IMR-90 (cell line): Measurements from ENCODE around the gene TENT5A. TPM values are rescaled to one million over a fixed set of nuclear protein-coding genes. Genes with fewer than 3 reads are reported as not detected.

Source experiments
- ATAC-seq: fragments of 200-7000 bp; cut with Tn5 transposase; 2 replicates; pipeline ENCODE4 v1.9.1; 2020; ENCODE audit warnings: low read depth, mild to moderate bottlenecking, moderate library complexity
- BruUV-seq: library from RNA; stranded (reverse); fragments of 400-500 nt; replicated peaks from 2 replicates; lab custom pipeline; 2021; lab: Mats Ljungman, UMichigan
- CTCF ChIA-PET: fragments of 300-600 bp; formaldehyde crosslinking; extraction: SDS; loops from one replicate; lab custom pipeline; 2021; ENCODE audit warnings: antibody characterized with exemption; lab: Yijun Ruan, JAX
- POLR2A ChIA-PET: fragments of 300-600 bp; sonication (Branson Sonifier 250); formaldehyde crosslinking; loops from one replicate; lab custom pipeline; 2022; ENCODE audit warnings: antibody characterized with exemption; ENCODE audit not compliant: unreplicated experiment; lab: Charles Lee
- DNase-seq: peaks from one replicate; pipeline ENCODE4 v3.0.0; 2013
- H2AFZ ChIP-seq: replicated peaks from 2 replicates; pipeline ENCODE3; 2013; ENCODE audit warnings: low read length, mild to moderate bottlenecking; ENCODE audit not compliant: poor library complexity
- H2AK5ac ChIP-seq: 2 replicates; pipeline ENCODE4 v1.6.1; 2013; ENCODE audit warnings: low read depth, low read length, inconsistent platforms
- H2AK9ac ChIP-seq: replicated peaks from 2 replicates; pipeline ENCODE3; 2013; ENCODE audit warnings: mild to moderate bottlenecking, low read depth, low read length, moderate library complexity; ENCODE audit not compliant: poor library complexity
- H2BK120ac ChIP-seq: 2 replicates; pipeline ENCODE4 v1.6.1; 2013; ENCODE audit warnings: low read depth, low read length, inconsistent platforms
- H2BK15ac ChIP-seq: 3 replicates; pipeline ENCODE4 v1.6.1; 2013; ENCODE audit warnings: low read depth, low read length, inconsistent platforms
- H2BK20ac ChIP-seq: 2 replicates; pipeline ENCODE4 v1.6.1; 2013; ENCODE audit warnings: low read depth, mild to moderate bottlenecking, inconsistent platforms, low read length, moderate library complexity
- H2BK5ac ChIP-seq: 2 replicates; pipeline ENCODE4 v1.6.1; 2013; ENCODE audit warnings: mild to moderate bottlenecking, low read depth, low read length, inconsistent platforms; ENCODE audit not compliant: poor library complexity, severe bottlenecking
- H3K14ac ChIP-seq: replicated peaks from 2 replicates; pipeline ENCODE4 v1.6.1; 2013; ENCODE audit warnings: low read depth, low read length, inconsistent platforms
- H3K18ac ChIP-seq: 2 replicates; pipeline ENCODE4 v1.6.1; 2013; ENCODE audit warnings: low read depth, low read length, control low read depth
- H3K23ac ChIP-seq: 2 replicates; pipeline ENCODE4 v1.6.1; 2013; ENCODE audit warnings: low read depth, low read length, inconsistent platforms
- H3K27ac ChIP-seq: 2 replicates; pipeline ENCODE4 v1.5.1; 2013; ENCODE audit warnings: mild to moderate bottlenecking, control low read depth, low read length; ENCODE audit not compliant: insufficient read depth
- H3K27me3 ChIP-seq: 2 replicates; pipeline ENCODE4 v1.6.1; 2013; ENCODE audit warnings: low read length; ENCODE audit not compliant: control insufficient read depth, insufficient read depth
- H3K36me3 ChIP-seq: 2 replicates; pipeline ENCODE4 v1.6.1; 2013; ENCODE audit warnings: low read length, mixed read lengths; ENCODE audit not compliant: control insufficient read depth, insufficient read depth
- H3K4ac ChIP-seq: 2 replicates; pipeline ENCODE4 v1.6.1; 2013; ENCODE audit warnings: low read depth, low read length, inconsistent platforms
- H3K4me1 ChIP-seq: 2 replicates; pipeline ENCODE4 v1.6.1; 2013; ENCODE audit warnings: low read length, mixed read lengths; ENCODE audit not compliant: control insufficient read depth, insufficient read depth
- H3K4me2 ChIP-seq: 2 replicates; pipeline ENCODE4 v1.6.1; 2013; ENCODE audit warnings: low read depth, mild to moderate bottlenecking, control low read depth, low read length, moderate library complexity
- H3K4me3 ChIP-seq: 2 replicates; pipeline ENCODE4 v1.5.1; 2013; ENCODE audit warnings: low read depth, mild to moderate bottlenecking, control low read depth, low read length, moderate library complexity; ENCODE audit not compliant: insufficient read depth
- H3K56ac ChIP-seq: 2 replicates; pipeline ENCODE4 v1.6.1; 2013; ENCODE audit warnings: low read length, inconsistent platforms; ENCODE audit not compliant: insufficient read depth; ENCODE audit errors: extremely low read depth
- H3K79me1 ChIP-seq, 2 experiments: 2 replicates each; pipeline ENCODE4 v1.6.1; 2013; ENCODE audit warnings: low read length in 2 of 2, inconsistent platforms in 1 of 2, low read depth in 1 of 2
- H3K9ac ChIP-seq: 2 replicates; pipeline ENCODE4 v1.6.1; 2013; ENCODE audit warnings: low read depth, low read length, control low read depth
- H3K9me1 ChIP-seq: 2 replicates; pipeline ENCODE4 v1.6.1; 2013; ENCODE audit warnings: low read length, inconsistent platforms; ENCODE audit not compliant: insufficient read depth
- H3K9me3 ChIP-seq: 2 replicates; pipeline ENCODE4 v1.6.1; 2013; ENCODE audit warnings: low read length; ENCODE audit not compliant: control insufficient read depth, insufficient read depth
- H4K20me1 ChIP-seq: 2 replicates; pipeline ENCODE4 v1.6.1; 2013; ENCODE audit warnings: low read length, inconsistent platforms; ENCODE audit not compliant: insufficient read depth
- H4K5ac ChIP-seq: 2 replicates; pipeline ENCODE4 v1.6.1; 2013; ENCODE audit warnings: mild to moderate bottlenecking, low read depth, low read length, control low read depth
- H4K8ac ChIP-seq, 2 experiments: 2 replicates each; pipeline ENCODE4 v1.6.1; 2013; ENCODE audit warnings: low read depth in 2 of 2, low read length in 2 of 2, control low read depth in 1 of 2, inconsistent platforms in 1 of 2
- H4K91ac ChIP-seq: 2 replicates; pipeline ENCODE4 v1.6.1; 2013; ENCODE audit warnings: low read depth, low read length, inconsistent platforms; ENCODE audit not compliant: insufficient read depth
- CEBPB ChIP-seq: IDR thresholded peaks from 2 replicates; pipeline ENCODE4 v1.6.1; 2012; ENCODE audit warnings: low read depth, low read length, improper control_type of control experiment
- FOS ChIP-seq: fragments of 150-350 bp; IDR thresholded peaks from 2 replicates; pipeline ENCODE4 v1.6.1; 2016; ENCODE audit warnings: low read depth, low read length
- WGBS, 2 experiments: methylation state at CpG; one replicate each; pipeline versions ENCODE4 v1.1.5 to v1.1.7; 2013; ENCODE audit warnings: missing lambda C conversion rate in 2 of 2; ENCODE audit not compliant: insufficient read length in 1 of 2; ENCODE audit errors: extremely low coverage in 2 of 2; 5-methylcytosine and 5-hydroxymethylcytosine counted together
- dilution Hi-C: fragments of 300-500 bp; cut with HindIII; formaldehyde crosslinking; loops from one replicate; pipeline ENCODE4 v1.14.3; 2018; ENCODE audit warnings: low sequenced_read_pairs; ENCODE audit not compliant: unreplicated experiment
- in situ Hi-C: fragments of 300-500 bp; cut with MboI; formaldehyde crosslinking; loops from 3 replicates; pipeline ENCODE4 v1.14.3; 2019; ENCODE audit warnings: low sequenced_read_pairs, inconsistent platforms, mixed read lengths
- intact Hi-C: fragments of 100-400 bp; cut with micrococcal nuclease; formaldehyde crosslinking; loops from 2 replicates; pipeline ENCODE4 v1.10.0; 2022
- polyA plus RNA-seq, 3 experiments: library from polyadenylated mRNA; depleted of rRNA; stranded (reverse); fragments of >200 nt; gene quantifications; 2 replicates each; pipeline ENCODE4 v1.2.3, GENCODE V29; 2012; ENCODE audit warnings: low replicate concordance in 1 of 3
- total RNA-seq: library from RNA; depleted of rRNA; stranded (reverse); fragments of >200 nt; gene quantifications from 2 replicates; pipeline ENCODE4 v1.2.3, GENCODE V29; 2012

Gene TENT5A
- total and polyA plus RNA-seq, 2 of the 4 experiments (the other 2 are of a cell fraction), result 3.5 to 10.8 TPM

GRCh38 chr6:81787313-81788068 lies 35.0 kb upstream of the TENT5A start:
- Histone ChIP-seq H3K23ac (no peak overlapping the region), H2AK9ac (no peak overlapping the region), H3K9ac (no peak overlapping the region), H3K27ac (no peak overlapping the region), H3K56ac (no peak overlapping the region), H3K79me1 (no peaks in the 10 kb centered on the region), H4K8ac (no peak overlapping the region), H3K4me2 (peak overlapping the region; percentile 74), H3K4me1 (peaks cover 3% of the 10 kb centered on the region; the same call in 1 of the 2 replicates), H2BK5ac (peak overlapping the region; percentile 18), H3K14ac (no peak overlapping the region), H3K4ac (no peak overlapping the region), H2AK5ac (no peak overlapping the region), H2BK120ac (no peak overlapping the region), H3K27me3 (no peaks in the 10 kb centered on the region), H2AFZ (no peak overlapping the region), H3K18ac (peak overlapping the region; percentile 29; the same call in 1 of the 2 replicates), H4K91ac (no peak overlapping the region), H2BK15ac (no peak overlapping the region), H3K9me1 (0 out of 2 replicates have a peak, but pooled peaks cover 3% of the 10 kb centered on the region), H3K36me3 (no peaks in the 10 kb centered on the region), H4K20me1 (no peaks in the 10 kb centered on the region), H3K4me3 (no peak overlapping the region), H3K9me3 (no peaks in the 10 kb centered on the region), H2BK20ac (no peak overlapping the region), H4K5ac (no peak overlapping the region)
- TF ChIP-seq FOS (peak; percentile 38; the same call in 1 of the 2 replicates), CEBPB (no peak)
- CTCF ChIA-PET, result no interaction called here
- POLR2A ChIA-PET, result no interaction called here
- ATAC-seq (peak; percentile 95), DNase-seq (peak; percentile 74)
- dilution Hi-C loops (no loop called here), intact Hi-C loops (no loop called here), in situ Hi-C loops (no loop called here)
- no TSS peak for BruUV-seq
- no CpG with 5 or more reads among the region's 3 CpGs for WGBS, 2 experiments
